ENCODE measurements around the gene TMCO2. TPM values are rescaled to one million over a fixed set of nuclear protein-coding genes. Genes with fewer than 3 reads are reported as not detected.

The TMCO2 gene
- total RNA-seq, 1 experiment from 2014 or later: not detected

GRCh38 chr1:40252601-40253000, 4.9 kb downstream of the TMCO2 start:
- no peak overlapping the region for H2AFZ ChIP-seq (ENCODE audit: low read length)

GRCh38 chr1:40255231-40255630, 7.5 kb downstream of the TMCO2 start:
- H3K79me2 ChIP-seq (ENCODE audit: low read length): peaks cover 47% of the 10 kb centered on the region
- H3K4me1 ChIP-seq (ENCODE audit: insufficient read depth, low read length): peaks cover 11% of the 10 kb centered on the region
- H3K36me3 ChIP-seq (ENCODE audit: low read depth, low read length): peaks cover under 1% of the 10 kb centered on the region; the same call in 1 of the 2 replicates
- POLR2A ChIA-PET (ENCODE audit: unreplicated experiment): no interaction called here
- no peaks in the 10 kb centered on the region for H3K27me3 ChIP-seq (ENCODE audit: low read length)
- H3K9me3 ChIP-seq (ENCODE audit: low read length): no peaks in the 10 kb centered on the region
- DNase-seq (no peak), ATAC-seq (no peak)
- H2AFZ ChIP-seq (ENCODE audit: low read length): no peak overlapping the region
- no peak overlapping the region for H3K27ac ChIP-seq (ENCODE audit: low read length)
- TF ChIP-seq EZH2phosphoT487 (IDR thresholded peaks at IDR 0.05; ENCODE audit: borderline replicate concordance, low read length): no peak
- CTCF ChIA-PET: no interaction called here
- H3K4me2 ChIP-seq (ENCODE audit: low read length): no peak overlapping the region
- BruUV-seq (replicated peaks): no TSS peak
- intact Hi-C loops (cut with micrococcal nuclease): no loop called here
- H3K4me3 ChIP-seq (ENCODE audit: low read length): no peak overlapping the region
- no peak overlapping the region for H3K9ac ChIP-seq (ENCODE audit: low read length)
- no peaks in the 10 kb centered on the region for H3K9me2 ChIP-seq (replicated peaks; ENCODE audit: low read length)
- H3F3A ChIP-seq (ENCODE audit: low read length, unreplicated experiment): no peaks in the 10 kb centered on the region
- no peaks in the 10 kb centered on the region for H4K20me1 ChIP-seq (ENCODE audit: low read length)

More at GRCh38 chr1:40252601-40253000, 4.9 kb downstream of the TMCO2 start:
- no peaks in the 10 kb centered on the region for H4K20me1 ChIP-seq (ENCODE audit: low read length)
- no peaks in the 10 kb centered on the region for H3K36me3 ChIP-seq (ENCODE audit: low read depth, low read length)
- H3K27me3 ChIP-seq (ENCODE audit: low read length): no peaks in the 10 kb centered on the region
- POLR2A ChIA-PET (ENCODE audit: unreplicated experiment): no interaction called here
- no peak for ATAC-seq
- H3K4me2 ChIP-seq (ENCODE audit: low read length): no peak overlapping the region
- TF ChIP-seq EZH2phosphoT487 (IDR thresholded peaks at IDR 0.05; ENCODE audit: borderline replicate concordance, low read length) (no peak), EZH2 (IDR thresholded peaks at IDR 0.05; ENCODE audit: low read length, unreplicated experiment) (no peak), CTCF (conservative IDR thresholded peaks at IDR 0.05; ENCODE audit: low read depth, low read length) (no peak)
- H3K27ac ChIP-seq (ENCODE audit: low read length): no peak overlapping the region
- no peaks in the 10 kb centered on the region for H3F3A ChIP-seq (ENCODE audit: low read length, unreplicated experiment)
- intact Hi-C loops (cut with micrococcal nuclease): no loop called here
- CTCF ChIA-PET: no interaction called here
- BruUV-seq (replicated peaks): no TSS peak
- H3K9me3 ChIP-seq (ENCODE audit: low read length): no peaks in the 10 kb centered on the region
- DNase-seq: no peak
- no peaks in the 10 kb centered on the region for H3K9me2 ChIP-seq (replicated peaks; ENCODE audit: low read length)
- no peak overlapping the region for H3K9ac ChIP-seq (ENCODE audit: low read length)
- peaks cover 11% of the 10 kb centered on the region for H3K4me1 ChIP-seq (ENCODE audit: insufficient read depth, low read length)
- H3K79me2 ChIP-seq (ENCODE audit: low read length): peaks cover 27% of the 10 kb centered on the region
- H3K4me3 ChIP-seq (ENCODE audit: low read length): no peak overlapping the region

GRCh38 chr1:40256401-40257084, 8.8 kb downstream of the TMCO2 start:
- Histone ChIP-seq H3K9me2 (replicated peaks; ENCODE audit: low read length) (no peaks in the 10 kb centered on the region), H3K36me3 (ENCODE audit: low read depth, low read length) (peaks cover 13% of the 10 kb centered on the region; the same call in 1 of the 2 replicates), H3F3A (ENCODE audit: low read length, unreplicated experiment) (no peaks in the 10 kb centered on the region), H4K20me1 (ENCODE audit: low read length) (no peaks in the 10 kb centered on the region), H3K9ac (ENCODE audit: low read length) (peak overlapping the region; percentile 97), H3K79me2 (ENCODE audit: low read length) (peaks cover 58% of the 10 kb centered on the region), H3K27ac (ENCODE audit: low read length) (no peak overlapping the region), H3K4me2 (ENCODE audit: low read length) (peak overlapping the region; percentile 83), H2AFZ (ENCODE audit: low read length) (no peak overlapping the region), H3K27me3 (ENCODE audit: low read length) (no peaks in the 10 kb centered on the region), H3K4me3 (ENCODE audit: low read length) (peak overlapping the region; percentile 100), H3K4me1 (ENCODE audit: insufficient read depth, low read length) (peaks cover 11% of the 10 kb centered on the region), H3K9me3 (ENCODE audit: low read length) (no peaks in the 10 kb centered on the region)
- intact Hi-C loops (cut with micrococcal nuclease): no loop called here
- POLR2A ChIA-PET (ENCODE audit: unreplicated experiment): interaction anchor here (0.7 kb wide), 1 partner anchor 37 kb away, joined by 3 read pairs; no protein-coding TSS in a partner anchor
- CTCF ChIA-PET: no interaction called here
- TF ChIP-seq EZH2 (IDR thresholded peaks at IDR 0.05; ENCODE audit: low read length, unreplicated experiment): no peak
- TF ChIP-seq CTCF (conservative IDR thresholded peaks at IDR 0.05; ENCODE audit: low read depth, low read length): no peak
- no peak for TF ChIP-seq EZH2phosphoT487 (IDR thresholded peaks at IDR 0.05; ENCODE audit: borderline replicate concordance, low read length)
- DNase-seq (peak; percentile 57), ATAC-seq (no peak)
- BruUV-seq (replicated peaks): no TSS peak

All from PC-3 (cell line).